Vagina (tissue), 2 donors: Measurements from ENCODE around the gene PIAS2. TPM values are rescaled to one million over a fixed set of nuclear protein-coding genes. Genes with fewer than 3 reads are reported as not detected.
"Not testable (repeated sequence)": the region's sequence is repeated elsewhere in the genome, so short reads cannot be mapped to it uniquely, and the experiment has no call there.

Experiments
- DNase-seq, 2 donors: peaks; one replicate each; pipeline ENCODE4 v3.0.0-alpha.2; 2017; ENCODE audit errors: extremely low spot score in 2 of 2
- H3K27ac ChIP-seq: fragments of 200-600 bp; sonication (generic); one replicate; pipeline ENCODE4 v1.5.1; 2019
- H3K27me3 ChIP-seq: fragments of 200-600 bp; sonication (generic); one replicate; pipeline ENCODE4 v1.5.1; 2019
- H3K36me3 ChIP-seq, 2 donors: fragments of 200-600 bp; sonication (generic); one replicate each; pipeline ENCODE4 v1.5.1; 2017 to 2019
- H3K4me1 ChIP-seq: fragments of 200-600 bp; sonication (generic); one replicate; pipeline ENCODE4 v1.5.1; 2019
- H3K4me3 ChIP-seq, 2 donors: fragments of 200-600 bp; sonication (generic); 1 replicate in 1 of 2; 2 replicates in 1 of 2; pipeline ENCODE4 v1.5.1; 2016 to 2019
- H3K9me3 ChIP-seq: fragments of 200-600 bp; sonication (generic); one replicate; pipeline ENCODE4 v1.5.1; 2019
- POLR2A ChIP-seq, 2 donors: fragments of 450-650 bp; IDR thresholded peaks; one replicate each; pipeline ENCODE4 v1.6.1; 2017; ENCODE audit warnings: antibody characterized with exemption in 2 of 2, mild to moderate bottlenecking in 2 of 2, moderate library complexity in 2 of 2
- POLR2AphosphoS5 ChIP-seq, 2 donors: sonication (generic); formaldehyde crosslinking; IDR thresholded peaks; one replicate each; pipeline ENCODE4 v1.9.0; 2017; ENCODE audit warnings: antibody characterized with exemption in 2 of 2, mild to moderate bottlenecking in 2 of 2, low read depth in 1 of 2; ENCODE audit not compliant: insufficient read depth in 1 of 2
- intact Hi-C: fragments of 100-400 bp; cut with DNase I; formaldehyde crosslinking; loops from one replicate; pipeline ENCODE4 v1.15.1; 2023
- total RNA-seq: library from RNA; depleted of rRNA; stranded (reverse); fragments of >200 nt; gene quantifications from one replicate; pipeline ENCODE4 v1.2.3, GENCODE V29; 2016
- TF ChIP-seq, protein P1 (sequence below), 3 experiments: fragments of 450-650 bp in 2 of 3; fragments of 200-600 bp in 1 of 3; sonication (generic) in 1 of 3; IDR thresholded peaks; one replicate each; pipeline ENCODE4 v1.5.1; 2017 to 2019; ENCODE audit warnings: antibody characterized with exemption in 3 of 3, mild to moderate bottlenecking in 2 of 3, moderate library complexity in 2 of 3

PIAS2 gene
- total RNA-seq, 1 donor from 2014 or later = 17.7 TPM

DNA sequence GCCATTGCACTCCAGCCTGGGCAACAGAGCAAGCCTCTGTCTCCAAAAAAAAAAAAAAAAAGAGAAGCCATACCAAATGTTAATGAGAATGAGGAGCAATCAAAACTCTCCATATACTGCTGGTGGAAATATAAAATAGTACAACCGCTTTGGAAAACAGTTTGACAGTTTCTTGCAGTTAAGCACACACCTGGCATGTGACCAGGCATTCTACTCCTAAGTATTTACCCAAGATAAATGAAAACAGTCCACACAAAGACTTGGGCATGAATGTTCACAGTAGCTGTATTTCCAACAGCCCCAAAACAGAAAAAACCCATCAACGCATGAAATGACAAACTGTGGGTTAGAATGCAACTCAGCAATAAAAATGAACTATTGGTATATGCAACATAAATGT is 84.5 kb downstream of the PIAS2 start:
- Histone ChIP-seq H3K9me3 (no peaks in the 10 kb centered on the region), H3K36me3 (peaks cover 0 to 6% of the 10 kb centered on the region in 2 donors), H3K4me3 (no peak overlapping the region), H3K27ac (no peak overlapping the region), H3K27me3 (no peaks in the 10 kb centered on the region), H3K4me1 (no peaks in the 10 kb centered on the region)
- DNase-seq = no peak
- TF ChIP-seq, protein P1, sequence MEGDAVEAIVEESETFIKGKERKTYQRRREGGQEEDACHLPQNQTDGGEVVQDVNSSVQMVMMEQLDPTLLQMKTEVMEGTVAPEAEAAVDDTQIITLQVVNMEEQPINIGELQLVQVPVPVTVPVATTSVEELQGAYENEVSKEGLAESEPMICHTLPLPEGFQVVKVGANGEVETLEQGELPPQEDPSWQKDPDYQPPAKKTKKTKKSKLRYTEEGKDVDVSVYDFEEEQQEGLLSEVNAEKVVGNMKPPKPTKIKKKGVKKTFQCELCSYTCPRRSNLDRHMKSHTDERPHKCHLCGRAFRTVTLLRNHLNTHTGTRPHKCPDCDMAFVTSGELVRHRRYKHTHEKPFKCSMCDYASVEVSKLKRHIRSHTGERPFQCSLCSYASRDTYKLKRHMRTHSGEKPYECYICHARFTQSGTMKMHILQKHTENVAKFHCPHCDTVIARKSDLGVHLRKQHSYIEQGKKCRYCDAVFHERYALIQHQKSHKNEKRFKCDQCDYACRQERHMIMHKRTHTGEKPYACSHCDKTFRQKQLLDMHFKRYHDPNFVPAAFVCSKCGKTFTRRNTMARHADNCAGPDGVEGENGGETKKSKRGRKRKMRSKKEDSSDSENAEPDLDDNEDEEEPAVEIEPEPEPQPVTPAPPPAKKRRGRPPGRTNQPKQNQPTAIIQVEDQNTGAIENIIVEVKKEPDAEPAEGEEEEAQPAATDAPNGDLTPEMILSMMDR (IDR thresholded peaks at IDR 0.05) = no peak
- TF ChIP-seq POLR2AphosphoS5 (IDR thresholded peaks at IDR 0.05; ENCODE audit: insufficient read depth in 1 of 2, low read depth in 1 of 2) = no peak
- no peak for TF ChIP-seq POLR2A (IDR thresholded peaks at IDR 0.05)
- intact Hi-C loops = no loop called here

DNA sequence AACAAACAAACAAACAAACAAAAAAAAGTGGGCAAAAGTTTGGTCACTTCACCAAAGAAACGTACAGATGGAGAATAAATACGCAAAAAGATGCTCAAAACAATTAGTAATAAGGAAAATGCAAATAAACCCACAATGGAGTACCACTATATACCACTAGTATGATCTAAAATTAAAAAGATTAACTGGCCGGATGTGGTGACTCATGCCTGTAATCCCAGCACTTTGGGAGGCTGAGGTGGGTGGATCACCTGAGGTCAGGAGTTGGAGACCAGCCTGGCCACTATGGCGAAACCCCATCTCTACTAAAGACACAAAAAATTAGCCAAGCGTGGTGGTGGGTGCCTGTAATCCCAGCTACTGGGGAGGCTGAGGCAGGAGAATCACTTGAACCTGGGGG is 84.9 kb downstream of the PIAS2 start:
- H3K36me3 ChIP-seq = peaks cover 0 to 10% of the 10 kb centered on the region in 2 donors
- H3K4me3 ChIP-seq, H3K27ac ChIP-seq, H3K27me3 ChIP-seq, DNase-seq, intact Hi-C loops, H3K9me3 ChIP-seq, H3K4me1 ChIP-seq: not testable (repeated sequence)

DNA sequence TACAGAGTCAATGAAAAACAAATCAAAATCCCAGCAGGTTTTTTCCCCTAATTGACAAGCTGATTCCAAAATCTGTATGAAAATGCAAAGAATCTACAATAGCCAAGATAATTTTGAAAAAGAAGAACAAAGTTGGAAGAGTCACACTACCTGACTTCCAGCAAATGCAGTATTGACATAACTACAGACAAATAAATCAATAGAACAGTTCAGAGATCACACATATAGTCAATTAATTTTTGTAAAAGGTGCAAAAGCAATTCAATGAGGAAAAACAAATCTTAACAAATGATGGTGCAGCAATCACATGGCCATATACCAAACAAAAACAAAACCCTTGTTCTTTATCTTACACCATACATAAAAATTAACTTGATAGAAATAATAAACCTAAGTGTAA is 85.9 kb downstream of the PIAS2 start:
- H3K4me3 ChIP-seq = no peak overlapping the region
- no peak for DNase-seq
- H3K9me3 ChIP-seq = no peaks in the 10 kb centered on the region
- H3K36me3 ChIP-seq = peaks cover 0 to 16% of the 10 kb centered on the region in 2 donors
- no peak overlapping the region for H3K27ac ChIP-seq
- H3K4me1 ChIP-seq = no peaks in the 10 kb centered on the region
- no peak for TF ChIP-seq POLR2AphosphoS5 (IDR thresholded peaks at IDR 0.05; ENCODE audit: insufficient read depth in 1 of 2, low read depth in 1 of 2)
- TF ChIP-seq, protein P1 (IDR thresholded peaks at IDR 0.05) = no peak
- TF ChIP-seq POLR2A (IDR thresholded peaks at IDR 0.05) = no peak
- intact Hi-C loops = no loop called here
- H3K27me3 ChIP-seq = no peaks in the 10 kb centered on the region

DNA sequence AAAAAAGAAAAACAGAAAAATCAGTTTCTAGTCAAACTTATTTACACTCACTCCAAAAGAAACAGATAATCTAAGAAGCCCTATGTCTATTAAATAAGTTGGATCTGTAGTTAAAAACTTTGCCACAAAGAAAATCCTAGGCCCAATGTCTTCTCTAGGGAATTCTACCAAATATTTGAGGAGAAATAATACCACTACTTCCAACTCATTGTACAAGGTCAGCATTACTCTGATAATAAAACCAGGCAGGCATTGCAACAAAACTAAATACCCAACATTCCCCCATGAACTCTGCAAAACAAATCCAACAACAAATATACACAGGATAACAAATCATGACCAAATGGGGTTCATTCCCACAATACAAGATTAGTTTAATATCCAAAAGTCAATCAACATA is 86.7 kb downstream of the PIAS2 start:
- TF ChIP-seq, protein P1 (IDR thresholded peaks at IDR 0.05) = no peak
- TF ChIP-seq POLR2AphosphoS5 (IDR thresholded peaks at IDR 0.05; ENCODE audit: insufficient read depth in 1 of 2, low read depth in 1 of 2) (no peak), POLR2A (IDR thresholded peaks at IDR 0.05) (no peak)
- Histone ChIP-seq H3K27me3 (no peaks in the 10 kb centered on the region), H3K27ac (no peak overlapping the region), H3K4me3 (no peak overlapping the region), H3K9me3 (no peaks in the 10 kb centered on the region), H3K36me3 (peaks cover 0 to 16% of the 10 kb centered on the region in 2 donors), H3K4me1 (no peaks in the 10 kb centered on the region)
- intact Hi-C loops = no loop called here
- no peak for DNase-seq

DNA sequence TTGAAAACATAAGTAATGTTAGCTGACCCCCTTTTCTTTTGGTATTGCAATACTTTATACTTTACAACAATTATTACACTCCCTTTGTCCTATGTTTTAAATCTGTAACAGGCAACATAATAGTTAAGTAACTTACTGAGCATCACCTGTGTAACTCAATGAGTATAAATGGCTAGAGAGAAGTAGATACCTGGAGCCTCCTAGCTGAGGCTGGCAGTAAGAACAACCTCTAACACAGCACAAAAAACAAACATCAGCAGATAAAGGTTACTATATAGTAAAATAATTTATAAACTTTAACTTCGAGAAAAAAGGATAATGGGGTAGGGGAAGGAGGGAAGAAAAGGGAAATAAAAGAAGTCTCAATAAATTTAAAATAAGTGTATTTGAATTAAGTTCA is 87.4 kb downstream of the PIAS2 start:
- H3K27me3 ChIP-seq = no peaks in the 10 kb centered on the region
- no peak for TF ChIP-seq POLR2A (IDR thresholded peaks at IDR 0.05)
- no peak for TF ChIP-seq POLR2AphosphoS5 (IDR thresholded peaks at IDR 0.05; ENCODE audit: insufficient read depth in 1 of 2, low read depth in 1 of 2)
- TF ChIP-seq, protein P1 (IDR thresholded peaks at IDR 0.05) = no peak
- no peaks in the 10 kb centered on the region for H3K9me3 ChIP-seq
- H3K4me3 ChIP-seq = no peak overlapping the region
- no peak overlapping the region for H3K27ac ChIP-seq
- peaks cover 0 to 16% of the 10 kb centered on the region in 2 donors for H3K36me3 ChIP-seq
- intact Hi-C loops = no loop called here
- DNase-seq = no peak
- H3K4me1 ChIP-seq = no peaks in the 10 kb centered on the region

DNA sequence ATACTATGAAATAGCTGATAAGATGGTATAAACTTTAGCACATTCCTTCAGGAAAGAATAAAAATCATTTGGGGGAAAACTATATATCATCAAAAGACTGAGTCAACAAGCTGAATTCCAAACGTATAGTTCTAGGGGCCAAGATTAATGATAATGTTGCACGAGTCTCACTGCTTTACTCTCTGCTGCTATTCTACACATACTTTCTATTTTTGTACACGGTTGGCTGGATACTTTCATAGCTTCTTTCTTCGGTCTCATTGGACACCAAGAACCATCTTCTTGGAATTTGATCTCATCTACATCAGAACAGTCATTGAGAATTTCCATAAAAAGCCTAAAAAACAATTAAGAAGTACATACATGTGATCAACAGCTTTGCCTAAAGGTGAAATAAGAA is 87.8 kb downstream of the PIAS2 start:
- Histone ChIP-seq H3K27ac (no peak overlapping the region), H3K4me3 (no peak overlapping the region), H3K27me3 (no peaks in the 10 kb centered on the region), H3K9me3 (no peaks in the 10 kb centered on the region), H3K36me3 (peaks cover 0 to 16% of the 10 kb centered on the region in 2 donors), H3K4me1 (no peaks in the 10 kb centered on the region)
- no peak for DNase-seq
- TF ChIP-seq, protein P1 (IDR thresholded peaks at IDR 0.05) = no peak
- TF ChIP-seq POLR2AphosphoS5 (IDR thresholded peaks at IDR 0.05; ENCODE audit: insufficient read depth in 1 of 2, low read depth in 1 of 2) (no peak), POLR2A (IDR thresholded peaks at IDR 0.05) (no peak)
- intact Hi-C loops = no loop called here
